HCT116 (cell line): ENCODE data around the gene CNOT10. TPM values are rescaled to one million over a fixed set of nuclear protein-coding genes. Genes with fewer than 3 reads are reported as not detected.

Experiments
- ATAC-seq: fragments of 200-7000 bp; cut with Tn5 transposase; 2 replicates; pipeline ENCODE4 v1.9.1; 2020; ENCODE audit warnings: mild to moderate bottlenecking, moderate library complexity
- BruUV-seq: library from RNA; stranded (reverse); fragments of 400-500 nt; replicated peaks from 2 replicates; lab custom pipeline; 2021; lab: Mats Ljungman, UMichigan
- CTCF ChIA-PET: fragments of 300-600 bp; sonication (Branson Sonifier 250); formaldehyde crosslinking; loops from one replicate; lab custom pipeline; 2021; ENCODE audit warnings: antibody characterized with exemption; lab: Charles Lee
- POLR2A ChIA-PET: fragments of 300-600, 350-600 bp; sonication (Branson Sonifier 250); formaldehyde crosslinking; loops from one replicate; lab custom pipeline; 2021; ENCODE audit warnings: antibody characterized with exemption; lab: Charles Lee
- RAD21 ChIA-PET, 2 experiments: fragments of 300-600 bp; sonication (Branson Sonifier 250); formaldehyde crosslinking; loops; one replicate each; lab custom pipeline; 2023; ENCODE audit warnings: low total read pairs in 2 of 2; ENCODE audit not compliant: uncharacterized antibody in 2 of 2, unreplicated experiment in 2 of 2, low non-redundant PET in 1 of 2; lab: Charles Lee
- DNase-seq: peaks from one replicate; pipeline ENCODE4 v3.0.0-alpha.2; 2010; ENCODE audit warnings: low read depth, low spot score
- H2AFZ ChIP-seq: fragments of 200-600 bp; shearing (Covaris generic), sonication (generic); 2 replicates; pipeline ENCODE4 v1.6.1; 2017; ENCODE audit warnings: low read depth, mixed run types, mixed read lengths, antibody characterized with exemption, low read length; ENCODE audit not compliant: poor library complexity, severe bottlenecking
- H3K27ac ChIP-seq: 2 replicates; pipeline ENCODE4 v1.5.1; 2012; ENCODE audit warnings: low read depth, low read length
- H3K27me3 ChIP-seq: fragments of 200-600 bp; sonication (generic); 2 replicates; pipeline ENCODE4 v1.6.1; 2016; ENCODE audit warnings: mixed run types, low read length, mixed read lengths; ENCODE audit not compliant: insufficient read depth
- H3K36me3 ChIP-seq, 2 experiments: fragments of 200-500 bp in 1 of 2; fragments of 200-600 bp in 1 of 2; sonication (Bioruptor generic) in 1 of 2; sonication (generic) in 1 of 2; 2 replicates each; pipeline versions ENCODE4 v1.5.1 to v1.6.1; 2014 to 2016; ENCODE audit warnings: low read length in 2 of 2, inconsistent platforms in 1 of 2, mixed read lengths in 1 of 2, mixed run types in 1 of 2; ENCODE audit not compliant: insufficient read depth in 2 of 2, control insufficient read depth in 1 of 2
- H3K4me1 ChIP-seq, 2 experiments: fragments of 200-600 bp in 1 of 2; sonication (generic) in 1 of 2; 2 replicates each; pipeline versions ENCODE4 v1.5.1 to v1.6.1; 2012 to 2017; ENCODE audit warnings: low read length in 2 of 2, inconsistent platforms in 1 of 2, mild to moderate bottlenecking in 1 of 2, mixed read lengths in 1 of 2, mixed run types in 1 of 2, moderate library complexity in 1 of 2; ENCODE audit not compliant: insufficient read depth in 2 of 2, control insufficient read depth in 1 of 2
- H3K4me2 ChIP-seq: fragments of 200-600 bp; sonication (generic); 2 replicates; pipeline ENCODE4 v1.6.1; 2017; ENCODE audit warnings: mixed run types, low read length, mixed read lengths
- H3K4me3 ChIP-seq, 2 experiments: fragments of 200-600 bp in 1 of 2; sonication (generic) in 1 of 2; replicated peaks in 1 of 2; 2 replicates each; pipeline ENCODE4 v1.5.1; 2011 to 2016; ENCODE audit warnings: low read length in 2 of 2, control low read depth in 1 of 2, low read depth in 1 of 2, mild to moderate bottlenecking in 1 of 2, mixed read lengths in 1 of 2, mixed run types in 1 of 2
- H3K79me2 ChIP-seq: fragments of 200-600 bp; sonication (generic); 2 replicates; pipeline ENCODE4 v1.6.1; 2017; ENCODE audit warnings: mild to moderate bottlenecking, mixed run types, low read length, moderate library complexity, mixed read lengths; ENCODE audit not compliant: insufficient read depth
- H3K9ac ChIP-seq: fragments of 200-600 bp; sonication (generic); 2 replicates; pipeline ENCODE4 v1.6.1; 2016; ENCODE audit warnings: low read length, mixed read lengths
- H3K9me2 ChIP-seq: fragments of 200-600 bp; sonication (generic), shearing (Covaris generic); 2 replicates; pipeline ENCODE4 v1.6.1; 2017; ENCODE audit warnings: mixed run types, mild to moderate bottlenecking, moderate library complexity; ENCODE audit not compliant: insufficient read depth
- H3K9me3 ChIP-seq, 2 experiments: fragments of 200-500 bp in 1 of 2; fragments of 200-600 bp in 1 of 2; sonication (Bioruptor generic) in 1 of 2; sonication (generic) in 1 of 2; 2 replicates each; pipeline ENCODE4 v1.6.1; 2014 to 2017; ENCODE audit warnings: low read length in 2 of 2, mixed read lengths in 2 of 2, inconsistent platforms in 1 of 2, low read depth in 1 of 2, mild to moderate bottlenecking in 1 of 2, mixed run types in 1 of 2, moderate library complexity in 1 of 2; ENCODE audit not compliant: control insufficient read depth in 1 of 2, insufficient read depth in 1 of 2
- H4K20me1 ChIP-seq: fragments of 200-600 bp; sonication (generic), shearing (Covaris generic); 2 replicates; pipeline ENCODE4 v1.6.1; 2017; ENCODE audit warnings: mixed run types, mild to moderate bottlenecking, moderate library complexity; ENCODE audit not compliant: insufficient read depth
- CBX3 ChIP-seq: IDR thresholded peaks from 2 replicates; pipeline ENCODE4 v1.6.1; 2012; ENCODE audit warnings: low read depth
- CEBPB ChIP-seq: IDR thresholded peaks from 2 replicates; pipeline ENCODE4 v1.6.1; 2012; ENCODE audit warnings: low read depth
- CTCF ChIP-seq, 3 experiments: fragments of 200-600 bp in 1 of 3; sonication (generic) in 1 of 3; IDR thresholded peaks in 2 of 3; conservative IDR thresholded peaks in 1 of 3; 2 replicates each; pipeline ENCODE4 v1.5.1; 2012 to 2017; ENCODE audit warnings: low read depth in 2 of 3, low read length in 2 of 3, antibody characterized with exemption in 1 of 3, borderline replicate concordance in 1 of 3, control low read depth in 1 of 3, mild to moderate bottlenecking in 1 of 3, mixed read lengths in 1 of 3, mixed run types in 1 of 3, moderate library complexity in 1 of 3; ENCODE audit not compliant: insufficient read depth in 1 of 3
- EGR1 ChIP-seq: IDR thresholded peaks from 2 replicates; pipeline ENCODE4 v1.6.1; 2012; ENCODE audit warnings: low read depth
- EZH2 ChIP-seq: fragments of 200-600 bp; sonication (generic); IDR thresholded peaks from 2 replicates; pipeline ENCODE4 v1.6.1; 2017; ENCODE audit warnings: antibody characterized with exemption, mixed run types
- EZH2phosphoT487 ChIP-seq: fragments of 200-600 bp; IDR thresholded peaks from 2 replicates; pipeline ENCODE4 v1.6.1; 2018; ENCODE audit warnings: antibody characterized with exemption, borderline replicate concordance
- FOSL1 ChIP-seq: IDR thresholded peaks from 2 replicates; pipeline ENCODE4 v1.6.1; 2012; ENCODE audit warnings: low read depth
- JUND ChIP-seq: IDR thresholded peaks from 2 replicates; pipeline ENCODE4 v1.6.1; 2012
- POLR2A ChIP-seq: IDR thresholded peaks from 2 replicates; pipeline ENCODE4 v1.7.0; 2011; ENCODE audit warnings: borderline replicate concordance; ENCODE audit not compliant: insufficient read depth, insufficient read length; ENCODE audit errors: extremely low read depth
- SIN3A ChIP-seq: IDR thresholded peaks from 2 replicates; pipeline ENCODE4 v1.6.1; 2012; ENCODE audit warnings: low read depth
- SP1 ChIP-seq: IDR thresholded peaks from 2 replicates; pipeline ENCODE4 v1.6.1; 2012; ENCODE audit warnings: low read depth
- SRF ChIP-seq: IDR thresholded peaks from 2 replicates; pipeline ENCODE4 v1.6.1; 2012; ENCODE audit warnings: low read depth
- TCF7L2 ChIP-seq: IDR thresholded peaks from 2 replicates; pipeline ENCODE4 v1.7.0; 2011; ENCODE audit warnings: borderline replicate concordance, inconsistent platforms; ENCODE audit not compliant: insufficient read depth, insufficient read length; ENCODE audit errors: extremely low read depth
- intact Hi-C: fragments of 100-400 bp; cut with micrococcal nuclease; formaldehyde crosslinking; loops from 2 replicates; pipeline ENCODE4 v1.10.0; 2022
- total RNA-seq: library from RNA; stranded (reverse); gene quantifications from one replicate; pipeline ENCODE4 v1.2.1, GENCODE V29; 2021; ENCODE audit not compliant: unreplicated experiment
- TF ChIP-seq, protein P1 (sequence below): IDR thresholded peaks from 2 replicates; pipeline ENCODE4 v1.6.1; 2012; ENCODE audit warnings: low read depth

Gene CNOT10
- total RNA-seq, 1 experiment from 2014 or later = 47.4 TPM

DNA sequence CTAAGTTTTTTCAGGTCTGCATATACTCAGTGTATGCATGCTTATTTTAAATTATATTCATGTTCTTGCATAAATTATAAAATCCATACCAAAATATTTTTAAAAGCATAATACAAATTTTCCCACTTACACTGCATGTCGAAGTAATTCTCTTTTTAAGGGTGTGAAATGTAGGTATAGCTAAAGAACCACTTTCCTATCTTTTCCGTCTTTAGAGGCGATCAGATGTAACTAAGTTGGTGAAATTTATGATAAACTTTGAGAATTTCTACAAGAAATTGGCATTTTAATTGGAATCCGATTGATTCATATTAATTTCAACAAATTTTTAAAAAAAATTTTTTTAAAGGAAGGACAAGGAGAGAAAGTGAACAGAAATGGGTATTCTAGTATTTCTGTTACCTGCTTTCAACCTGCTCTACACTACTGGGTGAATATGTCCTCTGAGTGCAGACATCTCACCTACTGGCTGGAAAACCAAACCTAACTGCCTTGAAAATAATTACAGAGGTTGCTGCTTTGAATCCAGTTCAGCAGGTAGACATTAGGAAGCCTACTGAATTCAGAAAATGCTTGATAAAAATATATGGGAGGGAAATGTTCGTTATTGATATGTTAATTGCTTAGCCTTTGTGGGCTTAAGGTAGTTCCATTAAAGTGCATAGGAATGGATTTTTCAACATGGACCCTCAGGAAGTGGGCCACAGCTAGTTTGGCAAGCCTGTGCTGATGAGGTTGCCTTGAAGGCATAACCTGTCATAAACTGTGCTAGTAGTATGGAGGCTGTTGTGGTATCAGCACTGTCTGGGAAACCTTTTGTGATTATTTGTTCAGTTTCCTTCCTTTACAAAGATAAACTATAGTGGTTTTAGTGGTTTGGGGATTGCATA, 137.9 kb downstream of the CNOT10 start:
- ChIA-PET RAD21 (no interaction called here), POLR2A (no interaction called here), CTCF (no interaction called here)
- Histone ChIP-seq H4K20me1 (no peaks in the 10 kb centered on the region), H3K27me3 (no peaks in the 10 kb centered on the region), H3K79me2 (no peaks in the 10 kb centered on the region), H3K4me3 (no peak overlapping the region), H3K4me2 (no peak overlapping the region), H3K9me3 (no peaks in the 10 kb centered on the region), H2AFZ (no peak overlapping the region), H3K36me3 (no peaks in the 10 kb centered on the region), H3K4me1 (no peaks in the 10 kb centered on the region), H3K9ac (no peak overlapping the region), H3K9me2 (no peaks in the 10 kb centered on the region), H3K27ac (no peak overlapping the region)
- no peak for DNase-seq
- no peak for ATAC-seq
- BruUV-seq = no TSS peak
- no peak for TF ChIP-seq EZH2
- TF ChIP-seq CBX3 = no peak
- TF ChIP-seq TCF7L2 = no peak
- TF ChIP-seq CTCF (IDR thresholded peaks at IDR 0.05 in 2 of 3, conservative IDR thresholded peaks at IDR 0.05 in 1 of 3; ENCODE audit: borderline replicate concordance in 1 of 3, insufficient read depth in 1 of 3, low read depth in 2 of 3, low read length in 2 of 3) = no peak
- no peak for TF ChIP-seq SP1
- TF ChIP-seq POLR2A = no peak
- no peak for TF ChIP-seq EGR1
- TF ChIP-seq JUND = no peak
- TF ChIP-seq SIN3A = no peak
- no peak for TF ChIP-seq SRF
- TF ChIP-seq, protein P1, sequence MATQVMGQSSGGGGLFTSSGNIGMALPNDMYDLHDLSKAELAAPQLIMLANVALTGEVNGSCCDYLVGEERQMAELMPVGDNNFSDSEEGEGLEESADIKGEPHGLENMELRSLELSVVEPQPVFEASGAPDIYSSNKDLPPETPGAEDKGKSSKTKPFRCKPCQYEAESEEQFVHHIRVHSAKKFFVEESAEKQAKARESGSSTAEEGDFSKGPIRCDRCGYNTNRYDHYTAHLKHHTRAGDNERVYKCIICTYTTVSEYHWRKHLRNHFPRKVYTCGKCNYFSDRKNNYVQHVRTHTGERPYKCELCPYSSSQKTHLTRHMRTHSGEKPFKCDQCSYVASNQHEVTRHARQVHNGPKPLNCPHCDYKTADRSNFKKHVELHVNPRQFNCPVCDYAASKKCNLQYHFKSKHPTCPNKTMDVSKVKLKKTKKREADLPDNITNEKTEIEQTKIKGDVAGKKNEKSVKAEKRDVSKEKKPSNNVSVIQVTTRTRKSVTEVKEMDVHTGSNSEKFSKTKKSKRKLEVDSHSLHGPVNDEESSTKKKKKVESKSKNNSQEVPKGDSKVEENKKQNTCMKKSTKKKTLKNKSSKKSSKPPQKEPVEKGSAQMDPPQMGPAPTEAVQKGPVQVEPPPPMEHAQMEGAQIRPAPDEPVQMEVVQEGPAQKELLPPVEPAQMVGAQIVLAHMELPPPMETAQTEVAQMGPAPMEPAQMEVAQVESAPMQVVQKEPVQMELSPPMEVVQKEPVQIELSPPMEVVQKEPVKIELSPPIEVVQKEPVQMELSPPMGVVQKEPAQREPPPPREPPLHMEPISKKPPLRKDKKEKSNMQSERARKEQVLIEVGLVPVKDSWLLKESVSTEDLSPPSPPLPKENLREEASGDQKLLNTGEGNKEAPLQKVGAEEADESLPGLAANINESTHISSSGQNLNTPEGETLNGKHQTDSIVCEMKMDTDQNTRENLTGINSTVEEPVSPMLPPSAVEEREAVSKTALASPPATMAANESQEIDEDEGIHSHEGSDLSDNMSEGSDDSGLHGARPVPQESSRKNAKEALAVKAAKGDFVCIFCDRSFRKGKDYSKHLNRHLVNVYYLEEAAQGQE = no peak
- TF ChIP-seq CEBPB = no peak
- TF ChIP-seq EZH2phosphoT487 = no peak
- no peak for TF ChIP-seq FOSL1
- intact Hi-C loops = no loop called here

Other genes with a start within 250 kb of the CNOT10 start
- gene CMTM6, start 182.3 kb upstream of the CNOT10 start, total RNA-seq = 41.1 TPM
- 39.4 TPM for gene DYNC1LI1, start 114.3 kb upstream of the CNOT10 start, total RNA-seq
- gene TRIM71, start 132.8 kb downstream of the CNOT10 start, total RNA-seq = 0.17 TPM